WTC11 (cell line): Measurements from ENCODE around the gene MRPL37.

Experiments used
- CTCF ChIP-seq: fragments of 200-600 bp; IDR thresholded peaks from 2 replicates; pipeline ENCODE4 v1.8.0; 2022; ENCODE audit warnings: antibody characterized with exemption
- TCF7 ChIP-seq: sonication (generic); formaldehyde crosslinking; IDR thresholded peaks from 2 replicates; pipeline ENCODE4 v1.8.0; 2022; ENCODE audit warnings: mild to moderate bottlenecking, low read depth, missing genetic modification reagents, moderate library complexity
- ZNF219 ChIP-seq: sonication (generic); formaldehyde crosslinking; IDR thresholded peaks from 2 replicates; pipeline ENCODE4 v1.8.0; 2023; ENCODE audit warnings: missing genetic modification reagents, mild to moderate bottlenecking, borderline replicate concordance
- TF ChIP-seq, protein P1 (sequence below): sonication (generic); formaldehyde crosslinking; IDR thresholded peaks from 2 replicates; pipeline ENCODE4 v1.8.1; 2023; ENCODE audit warnings: mild to moderate bottlenecking, missing genetic modification reagents, moderate library complexity

DNA sequence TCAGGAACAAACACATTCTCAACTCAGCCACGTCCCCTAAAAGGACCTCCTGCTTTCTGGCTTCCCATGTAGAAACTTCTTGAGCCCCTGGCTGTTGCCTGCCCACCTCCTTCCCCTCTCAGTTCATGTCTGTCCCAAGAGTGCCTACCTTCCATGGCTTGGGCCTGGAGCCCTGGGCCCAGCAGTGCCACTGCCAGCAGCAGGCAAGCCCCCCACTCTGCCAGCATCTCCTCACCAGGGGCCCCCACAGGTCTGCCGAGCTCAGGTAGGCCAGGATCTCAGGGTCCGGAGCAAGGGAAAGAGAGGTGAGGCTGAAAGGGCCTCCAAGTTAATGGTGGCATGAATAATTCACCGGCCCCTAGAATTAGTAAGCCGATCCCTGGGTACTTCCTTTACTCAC lies 47.3 kb upstream of the MRPL37 start, which contains the start of gene CDCP2:
- TF ChIP-seq ZNF219 (no peak), CTCF (no peak), TCF7 (CRISPR knock-in tag) (no peak)
- TF ChIP-seq, protein P1, sequence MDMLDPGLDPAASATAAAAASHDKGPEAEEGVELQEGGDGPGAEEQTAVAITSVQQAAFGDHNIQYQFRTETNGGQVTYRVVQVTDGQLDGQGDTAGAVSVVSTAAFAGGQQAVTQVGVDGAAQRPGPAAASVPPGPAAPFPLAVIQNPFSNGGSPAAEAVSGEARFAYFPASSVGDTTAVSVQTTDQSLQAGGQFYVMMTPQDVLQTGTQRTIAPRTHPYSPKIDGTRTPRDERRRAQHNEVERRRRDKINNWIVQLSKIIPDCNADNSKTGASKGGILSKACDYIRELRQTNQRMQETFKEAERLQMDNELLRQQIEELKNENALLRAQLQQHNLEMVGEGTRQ = no peak
